ENCODE measurements around the gene AQP2.
"Not testable (repeated sequence)": the region's sequence is repeated elsewhere in the genome, so short reads cannot be mapped to it uniquely, and the experiment has no call there.

The AQP2 gene

GRCh38 chr12:49969651-49970429 lies 19.3 kb downstream of the AQP2 start:
- no peak for DNase-seq (ENCODE audit: low read depth)

- no peak for DNase-seq (ENCODE audit: low read depth)
These were observed 20.1 kb downstream of the AQP2 start for GRCh38 chr12:49970658-49971057.

DNA sequence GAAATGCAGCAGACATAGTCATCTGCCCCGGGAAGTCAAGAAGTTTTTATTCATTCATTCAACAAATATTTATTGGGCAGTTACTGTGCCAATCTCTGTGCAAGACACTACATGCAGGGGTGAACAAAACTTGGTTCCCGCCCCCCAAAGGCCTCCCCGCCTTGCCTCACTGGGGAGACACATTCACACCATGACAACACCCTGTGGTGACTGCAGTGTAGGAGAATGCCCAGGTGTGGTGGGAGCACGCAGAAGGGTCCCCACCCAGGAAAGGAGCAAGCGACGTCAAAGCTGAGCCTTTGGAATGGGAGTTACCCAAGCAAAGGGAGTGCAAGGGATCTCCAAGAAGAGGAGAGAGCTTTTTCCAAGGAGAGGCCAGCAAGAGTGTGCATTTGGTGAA lies 20.6 kb downstream of the AQP2 start:
- DNase-seq (ENCODE audit: low read depth): no peak

- no peak for DNase-seq (ENCODE audit: low read depth)
These were observed 21.6 kb downstream of the AQP2 start for GRCh38 chr12:49972129-49972528.

- no peak for DNase-seq (ENCODE audit: low read depth)
These were observed 22.3 kb downstream of the AQP2 start, which contains the start of gene AQP6 for GRCh38 chr12:49972641-49973360. Gene AQP6, plus strand, starts transcription at chr12:49972947. Its CDS starts 227 bp downstream, at chr12:49973174.

- DNase-seq (ENCODE audit: low read depth): no peak
These were observed 22.9 kb downstream of the AQP2 start for GRCh38 chr12:49973361-49973830.

DNA sequence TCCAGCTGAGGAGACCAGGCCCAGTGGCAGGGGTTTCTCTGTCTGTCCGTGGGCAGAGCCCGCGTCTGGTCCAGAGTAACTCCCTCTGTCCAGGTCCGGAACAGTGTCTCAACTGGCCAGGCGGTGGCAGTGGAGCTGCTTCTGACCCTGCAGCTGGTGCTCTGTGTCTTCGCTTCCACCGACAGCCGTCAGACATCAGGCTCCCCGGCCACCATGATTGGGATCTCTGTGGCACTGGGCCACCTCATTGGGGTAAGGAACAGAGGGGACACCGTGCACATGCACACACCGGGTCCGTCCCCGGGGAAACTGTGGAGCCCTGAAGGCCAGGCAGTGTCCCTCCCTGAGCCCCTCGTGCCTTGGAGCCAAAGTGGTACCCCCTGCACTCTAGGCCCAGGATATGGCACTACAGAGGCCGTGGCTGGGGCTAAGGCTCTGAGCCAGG lies 23.7 kb downstream of the AQP2 start:
- DNase-seq (ENCODE audit: low read depth): peak; percentile 64

DNA sequence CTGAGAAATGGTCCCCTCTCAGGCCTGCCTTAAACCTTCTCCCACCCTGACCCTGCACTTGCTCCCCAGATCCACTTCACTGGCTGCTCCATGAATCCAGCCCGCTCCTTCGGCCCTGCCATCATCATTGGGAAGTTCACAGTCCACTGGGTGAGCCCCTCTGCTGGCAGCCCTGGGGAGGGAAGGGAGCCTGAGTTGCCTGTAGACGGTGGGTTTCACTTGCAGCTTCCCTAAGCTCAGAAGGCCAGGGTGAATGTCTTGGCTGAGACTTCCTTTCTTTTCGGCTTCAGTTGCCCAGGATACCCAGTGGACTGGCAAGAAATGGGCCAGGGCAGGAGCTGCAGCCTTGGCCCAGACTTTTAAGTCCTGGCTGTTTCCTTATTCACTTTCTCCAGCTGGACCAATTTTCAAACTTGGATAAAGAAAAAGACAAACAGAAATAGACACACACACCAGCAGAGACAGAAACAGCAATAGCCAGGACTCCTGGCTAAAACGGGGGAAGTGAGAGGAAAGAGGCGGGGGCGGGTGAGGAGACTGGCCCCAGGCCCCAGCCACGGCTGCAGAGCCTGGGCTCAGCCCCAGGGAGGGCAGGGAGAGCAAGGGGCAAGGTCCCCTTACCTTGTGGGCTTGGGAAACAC lies 24.3 kb downstream of the AQP2 start:
- no peak for DNase-seq (ENCODE audit: low read depth)

DNA sequence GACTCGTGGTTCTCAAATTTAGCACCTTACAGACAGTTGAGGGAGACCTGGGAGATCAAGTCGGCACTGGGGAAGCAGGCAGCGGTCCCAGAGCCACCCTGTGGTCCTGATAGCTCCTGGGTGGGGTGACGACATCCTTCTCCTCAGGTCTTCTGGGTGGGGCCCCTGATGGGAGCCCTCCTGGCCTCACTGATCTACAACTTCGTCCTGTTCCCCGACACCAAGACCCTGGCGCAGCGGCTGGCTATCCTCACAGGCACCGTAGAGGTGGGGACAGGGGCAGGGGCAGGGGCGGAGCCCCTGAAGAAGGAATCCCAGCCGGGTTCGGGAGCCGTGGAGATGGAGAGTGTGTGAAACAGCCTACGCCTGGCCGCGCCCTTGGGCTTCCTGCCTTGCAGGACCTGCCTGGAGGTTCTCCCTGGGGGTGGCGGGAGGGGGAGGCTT lies 24.8 kb downstream of the AQP2 start:
- no peak for DNase-seq (ENCODE audit: low read depth)

DNA sequence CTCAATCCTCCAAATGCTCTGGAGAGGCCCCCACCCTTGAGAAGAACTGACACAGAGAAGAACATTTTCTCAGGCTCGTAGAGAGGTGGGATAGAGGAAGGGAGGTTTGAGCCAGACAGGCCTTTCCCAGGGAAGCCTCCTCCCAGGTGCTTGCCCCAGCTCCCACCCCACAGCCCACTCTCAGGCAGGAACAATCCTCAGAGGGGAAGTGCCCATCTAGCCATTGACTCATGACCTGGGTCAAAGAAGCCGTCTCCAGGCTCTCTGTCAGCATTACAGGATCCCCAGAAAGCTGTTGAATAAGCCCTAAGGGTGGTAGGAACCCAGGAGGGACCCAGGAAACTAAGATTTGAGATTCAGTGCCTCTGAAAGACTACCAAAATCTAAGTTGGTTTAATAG lies 26.0 kb downstream of the AQP2 start:
- DNase-seq (ENCODE audit: low read depth): no peak

DNA sequence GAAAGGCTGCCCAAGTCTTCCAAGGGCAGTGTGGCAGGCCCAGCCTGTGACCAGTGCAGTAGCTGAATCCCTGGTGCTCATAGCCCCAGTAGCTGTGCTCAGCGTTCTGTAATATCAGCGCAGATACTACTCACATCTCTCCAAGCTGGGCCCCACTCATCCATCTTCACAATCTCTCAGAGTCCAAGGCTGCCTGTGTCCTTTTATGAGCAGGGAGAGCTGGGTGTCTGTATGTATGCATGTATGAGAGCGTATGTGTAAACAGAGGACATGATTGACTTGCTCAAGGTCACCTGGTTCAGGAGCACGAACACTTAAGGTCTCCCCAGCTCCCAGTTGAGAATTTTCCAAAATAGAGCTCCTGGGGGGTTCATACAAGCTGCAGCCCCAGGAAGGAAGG lies 27.6 kb downstream of the AQP2 start:
- DNase-seq (ENCODE audit: low read depth): no peak

DNA sequence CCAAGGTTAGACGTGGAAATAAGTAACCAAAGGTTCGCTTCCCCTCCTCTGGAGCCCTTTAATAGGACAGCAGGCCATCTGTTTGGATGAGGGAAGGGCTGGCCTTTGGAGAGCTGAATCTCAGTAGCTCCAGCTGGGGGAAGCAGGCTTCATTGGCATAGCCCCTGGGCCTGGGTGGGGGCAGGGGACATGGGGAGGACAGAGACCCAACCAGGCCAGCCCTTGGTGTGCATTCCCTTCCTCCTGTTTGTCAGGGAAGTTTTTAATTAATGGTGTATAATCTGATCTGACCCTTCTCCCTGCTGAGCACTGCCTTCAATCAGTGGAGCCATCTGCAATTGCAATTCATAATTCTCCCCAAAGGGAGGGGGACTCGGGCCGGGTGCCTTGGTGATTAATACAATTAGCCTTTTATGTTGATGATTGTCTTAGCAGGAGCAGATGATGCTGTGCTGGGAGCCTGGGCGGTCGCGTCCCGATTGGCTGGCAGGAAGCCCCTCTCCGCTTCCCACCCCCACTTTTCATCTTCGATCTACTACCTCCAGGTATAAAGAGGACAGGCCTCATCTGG lies 28.6 kb downstream of the AQP2 start:
- no peak for DNase-seq (ENCODE audit: low read depth)

DNA sequence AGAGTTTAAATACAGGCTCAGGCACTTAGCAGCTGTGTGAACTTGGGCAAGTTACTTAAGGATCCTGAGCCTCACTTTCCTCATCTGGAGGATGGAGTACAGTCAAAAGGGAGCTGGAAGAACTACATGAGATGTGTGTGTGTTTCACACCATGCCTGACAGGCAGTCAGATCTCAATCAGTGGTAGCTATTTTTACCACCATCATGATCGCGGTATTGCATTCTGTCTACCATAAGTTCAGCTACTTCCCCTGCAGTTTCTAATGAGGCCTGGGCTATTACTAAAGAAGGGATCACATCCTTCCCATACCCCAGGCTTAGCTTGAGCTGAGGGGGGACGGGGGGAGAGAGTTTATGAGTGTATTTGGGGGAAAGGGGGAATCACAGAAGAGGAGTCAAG lies 29.3 kb downstream of the AQP2 start:
- no peak for DNase-seq (ENCODE audit: low read depth)

DNA sequence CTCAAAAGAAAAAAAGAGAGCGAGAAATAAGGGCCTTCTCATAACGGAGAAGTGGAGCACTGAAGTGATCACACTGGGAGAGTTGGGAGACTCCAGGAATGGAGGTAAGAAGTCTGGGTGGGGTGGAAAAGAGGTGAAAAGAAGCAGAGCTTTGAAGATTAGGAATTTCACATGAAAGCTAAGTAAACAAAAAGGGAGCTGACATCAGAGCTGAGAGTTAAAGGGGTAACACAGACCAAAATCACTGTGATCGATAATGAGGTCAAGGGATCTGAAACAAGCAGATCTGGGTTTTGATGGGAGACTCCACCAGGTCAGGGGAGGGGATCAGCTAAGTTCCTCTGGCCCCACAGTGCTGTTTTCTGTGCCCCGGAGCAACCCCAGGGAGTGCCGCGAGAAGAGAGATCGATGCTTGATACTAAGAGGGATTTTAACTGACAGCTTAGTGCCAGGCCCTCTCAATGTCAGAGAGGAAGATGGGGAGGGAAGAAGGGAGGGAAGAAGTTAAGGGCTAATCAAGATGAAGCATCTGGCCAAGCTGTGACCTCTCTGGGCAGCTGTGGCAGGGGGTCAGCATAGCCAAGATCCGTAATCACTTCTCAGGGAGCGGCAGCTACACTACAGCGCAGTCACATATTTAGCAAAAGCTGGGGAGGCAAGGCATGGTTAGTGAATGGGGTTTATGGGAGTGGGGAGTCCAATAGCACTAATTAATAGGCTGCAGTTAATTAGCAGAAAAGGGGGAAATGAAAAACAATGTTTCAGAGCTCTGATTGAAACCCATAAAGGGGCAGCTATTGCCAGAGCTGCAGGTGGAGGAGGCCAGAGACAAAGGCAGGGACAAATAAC lies 30.2 kb downstream of the AQP2 start:
- DNase-seq (ENCODE audit: low read depth): no peak

GRCh38 chr12:49982246-49983087 lies 31.9 kb downstream of the AQP2 start:
- no peak for DNase-seq (ENCODE audit: low read depth)

DNA sequence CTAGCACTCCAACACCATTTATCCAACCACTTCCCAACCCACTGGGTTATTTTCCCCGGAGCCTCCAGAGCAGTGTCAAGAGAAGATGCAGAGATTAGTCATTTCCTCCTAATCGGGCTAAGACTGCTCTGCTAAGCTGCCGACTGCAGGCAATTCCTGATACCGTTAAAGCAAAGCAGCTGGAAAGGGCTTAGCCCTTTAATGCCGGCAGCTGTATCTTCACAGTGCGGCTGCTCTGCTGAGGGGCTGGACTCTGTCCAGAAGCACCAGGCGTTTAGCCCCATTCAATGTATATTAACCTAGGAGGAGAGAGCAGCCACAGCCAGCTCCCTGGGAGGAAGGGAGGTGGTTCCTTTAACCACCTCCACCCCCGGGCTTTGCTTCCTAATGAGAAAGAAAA lies 33.4 kb downstream of the AQP2 start:
- peak; percentile 70 for DNase-seq (ENCODE audit: low read depth)

DNA sequence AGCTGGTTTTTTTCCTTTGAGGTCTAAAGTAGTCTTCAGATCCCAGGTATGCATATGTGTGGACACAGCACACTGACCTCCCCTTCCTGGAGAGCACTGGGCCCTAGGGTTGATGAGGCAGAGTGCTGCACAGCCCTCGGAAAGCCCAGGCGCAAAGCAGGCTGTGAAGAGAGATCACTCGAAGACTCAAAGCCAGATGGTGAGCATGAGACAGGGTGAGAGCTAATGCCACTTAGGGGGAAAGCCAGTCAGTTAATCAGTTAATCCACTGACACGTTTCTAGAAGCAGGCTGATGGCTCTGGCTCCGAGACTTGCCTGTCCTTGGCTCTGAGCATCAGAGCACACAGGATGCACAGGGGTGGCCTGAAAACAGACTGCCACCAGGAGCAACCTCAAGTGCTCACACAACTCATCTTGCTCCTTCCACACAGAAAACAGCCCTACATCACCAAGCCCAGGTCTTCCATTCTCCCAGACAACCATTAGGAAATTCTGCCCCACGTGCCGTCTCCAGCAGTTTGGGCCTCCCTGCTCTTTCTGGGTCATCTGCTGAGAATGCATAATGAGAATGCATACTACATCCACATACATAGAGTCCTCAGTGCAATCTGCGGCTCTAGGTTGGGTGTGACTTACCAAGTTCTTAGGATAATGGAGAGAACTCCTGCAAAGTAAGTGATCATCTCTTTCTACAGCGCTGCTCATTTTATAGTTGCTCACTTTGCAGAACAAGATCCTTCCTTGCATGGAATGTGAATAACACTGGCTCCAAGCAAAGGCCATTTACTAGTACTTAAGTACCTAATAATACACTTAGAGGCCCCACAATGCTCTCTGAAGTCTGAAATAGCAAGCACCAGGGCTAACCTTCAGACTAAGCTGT lies 34.2 kb downstream of the AQP2 start:
- no peak for DNase-seq (ENCODE audit: low read depth)

DNA sequence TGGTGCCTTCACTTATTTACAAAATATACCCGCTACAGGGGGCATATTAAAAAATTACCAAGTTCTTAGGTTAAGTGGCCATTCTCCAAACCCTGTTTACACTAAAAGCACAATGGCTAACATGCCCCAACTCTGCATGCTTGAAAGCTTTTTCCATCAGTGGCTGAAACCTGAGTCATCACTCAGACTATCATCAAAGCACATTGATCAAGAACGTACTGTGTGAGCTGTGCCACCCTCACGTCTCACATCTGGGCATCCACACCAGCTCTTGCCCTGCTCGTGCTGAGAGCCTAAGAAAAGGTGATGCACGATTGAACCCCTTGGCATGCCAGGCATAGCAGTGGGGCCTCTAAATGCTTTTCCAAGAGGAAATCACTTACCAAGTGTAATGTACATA lies 35.4 kb downstream of the AQP2 start:
- DNase-seq (ENCODE audit: low read depth): no peak

GRCh38 chr12:49986476-49986875 lies 35.9 kb downstream of the AQP2 start:
- DNase-seq (ENCODE audit: low read depth): not testable (repeated sequence)
